Measurements from ENCODE around the gene PITPNM1.
"Not testable (repeated sequence)": the region's sequence is repeated elsewhere in the genome, so short reads cannot be mapped to it uniquely, and the experiment has no call there.

Gene PITPNM1

GRCh38 chr11:67489885-67490726, 15.1 kb downstream of the PITPNM1 start:
- DNase-seq (ENCODE audit: low read depth): no peak

GRCh38 chr11:67489203-67489884, 15.8 kb downstream of the PITPNM1 start:
- no peak for DNase-seq (ENCODE audit: low read depth)

- DNase-seq (ENCODE audit: low read depth): no peak
Observed at GRCh38 chr11:67486481-67487195, 18.5 kb downstream of the PITPNM1 start.

- DNase-seq (ENCODE audit: low read depth): not testable (repeated sequence)
Observed at GRCh38 chr11:67485873-67486361, 19.2 kb downstream of the PITPNM1 start.

- peak; percentile 70 for DNase-seq (ENCODE audit: low read depth)
Observed at GRCh38 chr11:67484847-67485311, 20.3 kb downstream of the PITPNM1 start.

- DNase-seq (ENCODE audit: low read depth): no peak
Observed at GRCh38 chr11:67483831-67484665, 21.1 kb downstream of the PITPNM1 start.

GRCh38 chr11:67482827-67483798, 22.1 kb downstream of the PITPNM1 start, which contains the start of gene AIP:
Gene AIP, plus strand, starts transcription at chr11:67483026. Its CDS starts 133 bp downstream, at chr11:67483159.
- DNase-seq (ENCODE audit: low read depth): peak; percentile 96

- DNase-seq (ENCODE audit: low read depth): no peak
Observed at GRCh38 chr11:67482275-67482826, 22.8 kb downstream of the PITPNM1 start.

- not testable (repeated sequence) for DNase-seq (ENCODE audit: low read depth)
Observed at GRCh38 chr11:67477344-67478050, 27.7 kb downstream of the PITPNM1 start.

GRCh38 chr11:67476692-67477091, 28.5 kb downstream of the PITPNM1 start:
- not testable (repeated sequence) for DNase-seq (ENCODE audit: low read depth)

GRCh38 chr11:67472882-67473281, 32.3 kb downstream of the PITPNM1 start:
- no peak for DNase-seq (ENCODE audit: low read depth)

- no peak for DNase-seq (ENCODE audit: low read depth)
Observed at GRCh38 chr11:67470337-67471002, 34.7 kb downstream of the PITPNM1 start.

- no peak for DNase-seq (ENCODE audit: low read depth)
Observed at GRCh38 chr11:67469508-67469811, 35.7 kb downstream of the PITPNM1 start.

- DNase-seq (ENCODE audit: low read depth): peak; percentile 88
Observed at GRCh38 chr11:67468759-67469507, 36.2 kb downstream of the PITPNM1 start, which contains the start of gene TMEM134. Gene TMEM134, minus strand, starts transcription at chr11:67469251. Its CDS starts 59 bp downstream, at chr11:67469192.

GRCh38 chr11:67468456-67468758, 36.8 kb downstream of the PITPNM1 start:
- no peak for DNase-seq (ENCODE audit: low read depth)

- DNase-seq (ENCODE audit: low read depth): no peak
Observed at GRCh38 chr11:67468056-67468455, 37.1 kb downstream of the PITPNM1 start.

- DNase-seq (ENCODE audit: low read depth): no peak
Observed at GRCh38 chr11:67466962-67467771, 38.0 kb downstream of the PITPNM1 start.

Data from CMK (cell line).